ENCODE data around the gene ANK3.

GRCh38 chr10:60147025-60147424 lies 242.7 kb downstream of the ANK3 start:
- TF ChIP-seq GATA3 (IDR thresholded peaks at IDR 0.05; ENCODE audit: low read depth, low read length) = no peak
- no peak for TF ChIP-seq GATA2 (IDR thresholded peaks at IDR 0.05; ENCODE audit: low read depth, low read length)
